NCI-H1417 (cell line): Measurements from ENCODE around the gene FNDC8.
"Not testable (repeated sequence)": the region's sequence is repeated elsewhere in the genome, so short reads cannot be mapped to it uniquely, and the experiment has no call there.

ENCODE experiments used
- DNase-seq, 3 experiments: peaks; one replicate each; lab custom pipeline; 2025; lab: John Stamatoyannopoulos, UW

FNDC8 gene

DNA sequence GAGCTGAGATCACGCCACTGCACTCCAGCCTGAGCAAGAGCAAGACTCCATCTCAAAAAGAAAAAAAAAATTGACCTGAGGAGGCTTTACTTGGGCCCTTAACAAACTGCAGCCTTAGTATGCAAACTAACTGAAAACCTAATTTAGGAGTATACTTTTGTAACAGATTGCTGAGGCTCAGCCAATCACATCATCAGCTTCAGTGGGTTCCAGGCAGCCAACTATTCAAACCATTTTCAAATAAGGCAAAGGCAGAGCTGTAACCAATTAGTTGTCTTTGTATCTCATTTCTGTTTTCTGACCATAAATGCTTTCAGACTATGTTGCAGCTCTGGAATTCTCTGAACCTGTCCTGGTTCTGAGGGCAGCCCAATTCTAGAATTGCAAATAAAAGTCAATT, 25.7 kb upstream of the FNDC8 start:
- DNase-seq, result no peak

GRCh38 chr17:35097776-35098175, 23.6 kb upstream of the FNDC8 start:
- DNase-seq, result no peak

DNA sequence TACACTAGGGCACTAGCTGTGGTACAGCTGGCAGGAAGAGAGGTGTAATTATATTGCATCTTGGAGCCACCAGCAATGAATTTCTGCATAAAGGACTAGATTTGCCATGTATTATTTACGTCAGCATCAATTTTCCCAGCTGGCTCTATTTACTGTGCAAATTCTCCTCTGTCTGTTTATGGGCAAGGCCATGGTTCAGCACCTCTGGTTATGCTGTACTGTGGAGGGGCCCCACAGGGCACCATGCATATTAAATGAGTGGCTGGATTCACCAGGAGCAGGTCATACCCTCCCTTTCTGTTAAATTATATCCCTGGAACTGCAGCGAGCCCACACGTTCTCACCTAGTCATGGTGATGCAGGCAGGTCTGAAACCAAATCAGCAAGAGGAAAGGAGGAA, 21.5 kb upstream of the FNDC8 start:
- peak in 2 of 3 experiments; percentile 66 to 91 for DNase-seq

DNA sequence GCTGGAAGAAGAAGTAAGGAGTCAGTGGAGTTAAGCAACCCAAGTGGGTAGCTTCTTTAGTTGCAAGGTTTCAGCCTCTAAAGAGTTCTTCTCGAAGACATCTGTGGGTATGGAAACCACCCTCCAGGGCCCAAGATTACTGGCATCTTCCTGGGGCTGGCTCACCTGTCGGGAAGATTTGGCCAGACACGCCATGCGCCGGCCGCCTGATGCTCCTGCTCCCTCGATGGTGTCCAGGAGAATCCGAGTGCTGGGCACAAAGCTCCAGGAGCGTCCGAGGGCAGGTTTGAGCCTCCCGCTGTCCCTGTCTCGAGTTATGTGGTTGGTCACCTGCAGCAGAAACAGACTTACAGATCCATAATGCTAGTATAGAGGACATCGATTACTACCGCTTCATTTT, 20.4 kb upstream of the FNDC8 start:
- DNase-seq, result no peak

DNA sequence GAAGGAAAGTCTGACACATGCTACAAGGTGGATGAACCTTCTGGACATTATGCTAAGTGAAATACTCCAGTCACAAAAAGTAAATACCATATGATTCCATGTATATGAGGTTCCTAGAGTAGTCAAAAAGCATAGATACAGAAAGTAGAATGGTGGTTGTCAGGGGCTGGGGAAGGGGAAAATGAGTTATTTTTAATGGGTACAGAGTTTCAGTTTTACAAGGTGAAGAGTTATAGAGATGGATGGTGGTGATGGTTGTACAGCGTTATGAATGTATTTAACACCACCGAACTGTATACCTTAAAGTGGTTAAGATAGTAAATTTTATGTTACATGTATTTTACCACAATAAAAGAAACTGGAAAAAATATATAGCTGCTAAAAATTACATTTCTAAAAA, 19.7 kb upstream of the FNDC8 start:
- DNase-seq, result no peak

DNA sequence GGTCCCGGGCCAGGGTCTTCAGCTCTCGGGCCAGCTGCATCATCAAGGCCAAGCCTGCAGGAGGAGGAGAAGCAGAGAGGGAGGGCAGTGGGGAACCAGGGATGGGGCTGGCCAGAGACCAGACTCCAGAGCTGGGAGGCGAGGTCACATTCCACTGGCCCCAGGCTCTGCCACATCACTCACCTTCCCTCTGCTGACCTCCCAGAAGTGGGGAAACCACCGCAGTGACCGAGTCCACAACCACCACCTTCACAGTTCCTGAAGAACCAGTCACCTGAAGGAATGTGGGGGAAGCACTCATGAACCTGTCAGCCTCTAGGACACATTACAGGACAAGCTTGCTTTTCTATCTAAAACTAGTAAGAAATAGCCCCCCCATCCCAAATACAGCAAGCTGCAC, 18.1 kb upstream of the FNDC8 start:
- no peak for DNase-seq

DNA sequence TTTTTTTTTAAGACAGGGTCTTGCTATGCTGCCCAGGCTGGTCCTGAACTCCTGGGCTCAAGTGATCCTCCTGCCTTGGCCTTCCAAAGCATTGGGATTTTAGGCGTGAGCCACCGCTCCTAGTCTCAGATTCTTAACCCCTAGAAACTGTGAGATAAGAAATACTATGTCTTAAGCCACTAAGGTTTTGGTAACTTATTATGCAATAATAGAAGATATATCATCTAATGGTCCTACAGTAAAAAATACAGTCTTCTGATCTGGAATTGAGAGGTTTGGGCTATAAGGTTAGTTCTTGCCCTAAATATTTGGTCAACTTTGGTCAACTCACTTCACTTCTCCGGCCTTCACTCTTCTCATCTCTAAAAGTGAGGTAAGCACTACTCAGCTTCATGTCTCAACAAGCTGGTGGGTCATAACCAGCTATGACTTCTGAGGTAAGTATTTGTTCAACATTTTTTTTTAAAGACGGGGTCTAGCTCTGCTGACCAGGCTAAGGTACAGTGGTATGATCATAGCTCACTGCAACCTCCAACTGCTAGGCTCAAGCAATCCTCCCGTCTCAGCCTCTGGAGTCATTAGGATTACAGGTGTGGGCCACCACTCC, 16.5 kb upstream of the FNDC8 start:
- no peak for DNase-seq

DNA sequence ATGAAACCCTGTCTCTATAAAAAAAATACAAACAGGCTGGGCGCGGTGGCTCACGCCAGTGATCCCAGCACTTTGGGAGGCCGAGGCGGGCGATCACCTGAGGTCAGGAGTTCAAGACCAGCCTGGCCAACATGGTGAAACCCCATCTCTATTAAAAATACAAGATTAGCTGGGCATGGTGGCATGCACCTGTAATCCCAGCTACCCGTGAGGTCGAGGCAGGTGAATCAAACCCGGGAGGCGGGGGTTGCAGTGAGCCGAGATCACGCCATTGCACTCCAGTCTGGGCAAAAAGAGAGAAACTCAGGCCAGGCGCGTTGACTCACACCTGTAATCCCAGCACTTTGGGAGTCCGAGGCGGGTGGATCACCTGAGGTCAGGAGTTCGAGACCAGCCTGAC, 10.6 kb upstream of the FNDC8 start:
- DNase-seq, result not testable (repeated sequence)

GRCh38 chr17:35116845-35117244, 4.6 kb upstream of the FNDC8 start:
- no peak for DNase-seq

DNA sequence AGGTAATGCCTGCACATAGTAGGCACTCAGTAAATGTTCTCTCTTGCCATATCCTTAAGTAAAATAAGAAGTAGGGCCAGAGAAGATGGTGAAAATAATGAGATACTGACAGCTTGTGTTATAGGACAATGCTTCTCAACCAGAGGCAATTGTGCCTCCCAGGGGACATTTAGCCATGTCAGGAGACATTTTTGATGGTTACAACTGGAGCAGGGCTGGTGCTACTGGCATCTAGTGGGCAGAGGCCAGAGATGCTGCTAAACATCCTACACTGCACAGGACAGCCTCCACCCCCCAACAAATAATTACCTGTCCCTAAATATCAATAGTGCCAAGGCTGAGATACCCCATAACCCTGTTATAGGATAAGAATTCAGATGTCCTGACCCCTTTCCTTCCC, 3.4 kb upstream of the FNDC8 start:
- DNase-seq, result peak in 2 of 3 experiments; percentile 13 to 28

DNA sequence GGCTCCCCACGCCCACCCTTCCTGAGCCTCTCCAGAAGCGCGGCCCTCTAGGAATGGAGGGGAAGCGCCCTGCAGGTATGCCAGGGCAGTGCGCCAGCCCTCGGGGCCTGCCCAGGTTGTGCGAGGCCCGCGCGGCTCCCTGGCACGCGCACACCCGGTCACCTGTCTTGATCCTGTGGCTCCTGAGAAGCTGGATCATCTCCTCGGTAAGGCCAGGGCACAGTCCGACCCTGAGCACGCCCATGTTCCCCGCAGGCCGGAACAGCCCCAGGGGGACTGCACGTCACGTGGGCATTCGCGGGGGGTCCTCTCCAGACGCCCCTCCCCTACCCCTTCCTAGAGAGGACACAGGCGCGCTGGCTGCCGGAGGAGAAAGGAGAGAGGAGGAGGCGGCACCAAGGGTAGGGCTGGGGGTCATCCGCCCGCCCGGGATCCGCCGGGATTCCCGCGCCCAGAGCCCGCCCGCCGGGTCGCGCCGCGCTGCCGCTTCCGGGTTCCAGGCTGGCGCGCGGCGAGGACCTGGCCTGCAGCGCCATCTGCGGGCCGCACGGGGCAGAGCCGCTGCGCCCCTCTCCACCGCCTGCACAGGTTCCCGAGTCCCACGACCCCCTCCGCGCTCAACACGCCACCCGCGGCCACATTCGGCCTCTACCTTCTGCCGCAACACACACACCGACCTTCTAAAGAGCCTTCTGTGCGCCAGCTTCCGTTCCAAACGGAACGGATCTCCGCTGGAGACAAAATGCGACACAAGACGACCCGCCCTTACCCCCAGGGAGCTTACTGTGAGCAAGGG, 1.8 kb upstream of the FNDC8 start, which contains the start of gene RAD51D:
Gene RAD51D, minus strand, starts transcription at position 491 of the 796 bp plus-strand sequence. Its CDS starts 247 bp downstream, at position 244.
- DNase-seq, result peak; percentile 79 to 95 (median 89)

- DNase-seq, result no peak
Observed at GRCh38 chr17:35127751-35128514, 6.5 kb downstream of the FNDC8 start.

DNA sequence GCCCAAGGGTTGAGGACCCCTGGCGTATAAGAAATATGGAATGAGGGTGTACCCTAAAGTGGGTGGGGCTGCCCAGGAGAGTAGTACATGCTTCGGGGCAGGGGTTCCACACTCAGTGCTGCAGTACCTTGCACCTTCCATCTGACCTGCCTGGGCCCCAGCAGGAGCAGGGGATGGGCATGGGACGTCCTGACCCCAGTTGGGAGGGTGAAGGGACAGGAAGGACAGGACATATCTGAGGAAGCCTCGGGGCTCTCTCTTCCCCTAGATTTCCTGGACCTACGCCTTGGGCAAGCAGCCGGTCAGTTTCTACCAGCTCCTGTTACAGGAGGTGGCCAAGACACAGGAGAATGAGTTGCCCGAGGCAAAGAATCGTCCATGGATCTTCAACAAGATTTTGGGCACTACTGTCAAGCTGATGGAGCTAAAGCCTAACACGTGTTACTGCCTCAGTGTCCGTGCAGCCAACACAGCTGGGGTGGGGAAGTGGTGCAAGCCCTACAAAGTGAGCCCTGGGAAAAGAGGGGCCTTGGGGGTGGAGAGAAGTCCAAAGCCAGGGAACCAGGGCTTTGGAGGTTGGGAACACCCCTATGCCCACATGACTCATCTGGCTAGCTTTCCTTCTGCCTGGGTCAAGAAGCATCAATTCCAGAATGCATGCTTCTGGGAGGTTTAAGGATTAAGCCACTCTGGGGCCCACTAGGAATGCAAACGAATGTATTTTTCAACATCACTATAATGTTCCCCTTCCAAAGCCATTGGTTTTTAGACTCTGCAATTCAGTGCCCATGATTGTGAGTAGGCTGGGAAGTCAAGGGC, 7.9 kb downstream of the FNDC8 start:
- no peak for DNase-seq

- no peak for DNase-seq
Observed at GRCh38 chr17:35129973-35130351, 8.5 kb downstream of the FNDC8 start.

DNA sequence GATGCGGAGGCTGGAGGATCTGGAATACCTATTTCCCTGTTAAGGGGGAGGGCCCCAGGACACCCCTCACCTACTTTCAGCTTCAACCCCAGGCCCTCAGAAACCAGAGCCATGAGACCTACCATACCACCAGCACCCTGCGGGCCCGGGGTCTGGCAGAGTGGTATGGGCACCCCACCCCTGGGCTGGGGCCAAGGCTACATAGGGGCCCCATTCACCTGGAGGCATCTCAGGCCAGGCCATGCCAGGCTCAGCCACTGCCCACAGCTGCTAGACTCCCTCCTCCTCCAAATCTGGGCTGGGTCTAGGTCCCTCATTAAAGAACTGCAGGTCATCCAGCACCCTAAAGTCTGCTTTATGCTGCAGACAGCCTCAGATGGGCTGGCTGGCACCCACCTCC, 9.0 kb downstream of the FNDC8 start:
- DNase-seq, result no peak

DNA sequence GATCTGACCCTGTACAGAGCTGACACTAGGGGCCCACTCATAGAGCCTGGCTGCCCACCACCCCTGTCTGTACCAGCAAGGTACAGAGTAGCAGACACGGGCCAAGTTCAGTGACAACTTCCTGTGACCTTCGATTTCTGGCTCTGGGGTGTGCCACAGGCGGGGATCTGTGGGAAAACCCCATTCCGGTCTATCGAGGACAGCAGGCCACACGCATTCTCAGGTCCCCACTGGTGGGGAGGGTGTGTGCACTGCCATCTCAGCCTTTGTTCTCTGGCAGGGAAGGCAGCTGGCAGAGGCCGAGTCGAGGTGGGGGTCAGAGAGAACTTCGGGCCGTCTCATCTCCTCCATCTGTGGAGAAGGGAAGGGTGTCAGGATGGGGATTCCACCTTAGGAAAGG, 10.7 kb downstream of the FNDC8 start:
- no peak for DNase-seq

GRCh38 chr17:35132816-35133550, 11.6 kb downstream of the FNDC8 start:
- no peak for DNase-seq

DNA sequence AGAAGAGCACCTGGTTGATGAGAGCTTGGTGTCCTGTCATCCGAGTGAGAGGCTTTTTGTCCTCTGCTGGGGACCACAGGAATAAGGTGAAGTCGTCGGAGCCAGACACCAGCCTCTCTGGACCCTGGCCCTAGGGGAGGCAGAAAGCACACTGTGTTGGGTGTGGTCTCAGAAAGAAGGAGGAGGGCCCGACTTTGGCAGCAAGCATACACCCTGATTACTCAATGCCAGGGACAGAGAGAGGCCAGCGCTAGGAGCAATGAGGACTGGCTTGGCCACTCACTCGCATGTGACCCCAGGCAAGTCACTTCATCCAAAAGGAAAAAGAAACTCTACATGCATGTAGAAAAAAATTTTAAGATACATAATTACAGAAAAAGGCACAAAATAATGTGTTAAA, 13.9 kb downstream of the FNDC8 start:
- no peak for DNase-seq

- DNase-seq, result no peak
Observed at GRCh38 chr17:35138218-35138617, 16.8 kb downstream of the FNDC8 start.

DNA sequence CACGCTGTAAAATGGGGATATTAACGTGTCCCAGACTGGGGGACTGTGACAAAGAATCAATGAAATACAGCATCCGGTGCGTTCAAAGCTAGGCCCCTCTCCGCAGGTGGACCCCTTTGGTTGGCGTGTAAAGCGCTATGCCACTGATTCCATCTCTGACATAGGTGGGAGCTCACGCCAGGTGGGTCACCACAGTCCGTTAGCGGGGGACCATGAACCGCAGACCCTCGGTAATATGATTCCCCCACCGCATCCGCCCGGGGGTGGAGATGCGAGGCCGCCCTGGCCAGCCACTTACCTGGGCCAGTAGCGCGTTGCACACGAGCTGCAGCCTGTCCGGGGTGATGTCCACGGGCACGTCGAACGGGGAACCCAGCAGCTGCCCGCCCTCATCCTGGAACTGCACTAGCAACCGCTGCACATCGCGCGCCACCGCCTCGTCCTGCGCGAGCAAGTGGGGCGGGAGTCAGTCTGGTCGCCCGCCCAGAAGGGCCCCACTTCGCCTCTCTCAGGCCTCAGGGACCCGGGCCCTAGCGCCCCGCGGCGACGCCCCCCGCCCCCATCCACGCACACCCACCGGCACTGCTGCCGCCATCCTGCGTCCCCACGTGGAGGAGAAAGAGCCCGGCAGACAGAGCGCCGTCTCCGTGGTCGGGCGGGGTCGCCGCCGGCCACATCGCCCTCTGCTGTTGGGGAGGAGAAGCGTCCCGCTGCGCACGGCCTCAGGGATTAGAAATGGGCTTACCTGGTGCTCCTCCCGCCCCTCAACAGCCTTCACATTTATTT, 20.5 kb downstream of the FNDC8 start, which contains the start of gene NLE1:
Gene NLE1, minus strand, starts transcription at position 623 of the 786 bp plus-strand sequence. Its CDS starts 28 bp downstream, at position 595.
- DNase-seq, result peak; percentile 79 to 87 (median 84)
